ENCODE measurements around the gene ADGB.

DNA sequence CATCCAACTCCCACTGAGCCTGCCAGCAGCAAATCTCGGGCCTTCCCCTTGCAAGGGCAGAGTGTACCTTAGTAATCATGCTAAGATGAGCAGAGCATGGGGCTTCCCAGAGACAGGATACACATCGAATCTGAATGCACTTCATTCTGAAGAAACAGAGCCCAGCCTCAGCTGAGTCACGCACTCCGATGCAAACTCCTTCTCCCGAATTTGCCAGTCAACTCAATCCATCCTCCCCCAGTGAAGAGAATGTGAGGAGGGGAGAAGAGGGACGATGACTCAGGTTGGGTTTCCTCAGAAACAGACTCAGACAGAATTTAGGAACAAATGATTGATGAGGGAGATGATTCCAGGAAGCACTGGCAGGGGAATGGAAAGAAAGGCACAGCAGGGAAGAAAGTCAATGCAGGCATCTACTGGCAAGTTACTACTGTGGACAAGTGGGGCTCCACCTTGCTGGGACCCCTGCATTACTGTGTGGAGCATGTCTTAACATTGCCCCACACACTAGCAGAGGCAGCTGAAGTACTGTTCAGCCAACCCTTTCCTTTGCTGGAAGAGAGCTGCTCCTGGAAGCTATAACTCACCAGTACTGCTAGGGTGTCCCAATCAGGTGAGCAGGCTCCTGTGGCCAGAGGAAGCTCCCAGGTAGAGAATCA, 251.6 kb downstream of the ADGB start:
- TF ChIP-seq, protein P1, sequence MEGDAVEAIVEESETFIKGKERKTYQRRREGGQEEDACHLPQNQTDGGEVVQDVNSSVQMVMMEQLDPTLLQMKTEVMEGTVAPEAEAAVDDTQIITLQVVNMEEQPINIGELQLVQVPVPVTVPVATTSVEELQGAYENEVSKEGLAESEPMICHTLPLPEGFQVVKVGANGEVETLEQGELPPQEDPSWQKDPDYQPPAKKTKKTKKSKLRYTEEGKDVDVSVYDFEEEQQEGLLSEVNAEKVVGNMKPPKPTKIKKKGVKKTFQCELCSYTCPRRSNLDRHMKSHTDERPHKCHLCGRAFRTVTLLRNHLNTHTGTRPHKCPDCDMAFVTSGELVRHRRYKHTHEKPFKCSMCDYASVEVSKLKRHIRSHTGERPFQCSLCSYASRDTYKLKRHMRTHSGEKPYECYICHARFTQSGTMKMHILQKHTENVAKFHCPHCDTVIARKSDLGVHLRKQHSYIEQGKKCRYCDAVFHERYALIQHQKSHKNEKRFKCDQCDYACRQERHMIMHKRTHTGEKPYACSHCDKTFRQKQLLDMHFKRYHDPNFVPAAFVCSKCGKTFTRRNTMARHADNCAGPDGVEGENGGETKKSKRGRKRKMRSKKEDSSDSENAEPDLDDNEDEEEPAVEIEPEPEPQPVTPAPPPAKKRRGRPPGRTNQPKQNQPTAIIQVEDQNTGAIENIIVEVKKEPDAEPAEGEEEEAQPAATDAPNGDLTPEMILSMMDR (IDR thresholded peaks at IDR 0.05), result no peak
- TF ChIP-seq POLR2A (IDR thresholded peaks at IDR 0.05), result no peak
